Right ventricle myocardium inferior (tissue), 1 donor: ENCODE results near the gene ST8SIA6. TPM values are rescaled to one million over a fixed set of nuclear protein-coding genes. Genes with fewer than 3 reads are reported as not detected.

Experiments
- ATAC-seq: fragments of 200-7000 bp; cut with Tn5 transposase; one replicate; pipeline ENCODE4 v1.9.1; 2020; ENCODE audit warnings: mild to moderate bottlenecking, moderate library complexity
- DNase-seq: peaks from one replicate; pipeline ENCODE4 v3.0.0; 2021; ENCODE audit errors: missing footprints
- intact Hi-C: fragments of 100-400 bp; cut with DNase I; formaldehyde crosslinking; loops from one replicate; pipeline ENCODE4 v1.11.0; 2022
- total RNA-seq: library from RNA; stranded (reverse); fragmentation: NEBNext Ultra II Directional; extraction: Animal tissue kit (Norgen Biotek cat#: 25700); gene quantifications from one replicate; pipeline ENCODE4 v1.2.1, GENCODE V29; 2021
- donor health status: DM: no; HTN: yes; CAD: no; lungs with severe emphysema.

The ST8SIA6 gene
- total RNA-seq, 1 donor from 2014 or later: 9.3 TPM

- intact Hi-C loops: loop anchor here (10.0 kb wide), 1 partner anchor 136 kb away; no protein-coding TSS in a partner anchor
- DNase-seq: no peak
These were observed 23.6 kb downstream of the ST8SIA6 start for GRCh38 chr10:17430647-17431355.

GRCh38 chr10:17429490-17429889, 24.9 kb downstream of the ST8SIA6 start:
- intact Hi-C loops: no loop called here
- DNase-seq (no peak), ATAC-seq (no peak)

More at GRCh38 chr10:17430647-17431355, 23.6 kb downstream of the ST8SIA6 start:
- ATAC-seq: peak; percentile 64

- intact Hi-C loops: no loop called here
- ATAC-seq (no peak), DNase-seq (no peak)
These were observed 25.9 kb downstream of the ST8SIA6 start for GRCh38 chr10:17428351-17429097.

- no peak for ATAC-seq
- intact Hi-C loops: no loop called here
These were observed 26.6 kb downstream of the ST8SIA6 start for GRCh38 chr10:17427666-17428350.

GRCh38 chr10:17427201-17427600, 27.2 kb downstream of the ST8SIA6 start:
- intact Hi-C loops: no loop called here
- no peak for DNase-seq
- no peak for ATAC-seq

More at GRCh38 chr10:17427666-17428350, 26.6 kb downstream of the ST8SIA6 start:
- no peak for DNase-seq

- DNase-seq (no peak), ATAC-seq (no peak)
- intact Hi-C loops: no loop called here
These were observed 28.1 kb downstream of the ST8SIA6 start for GRCh38 chr10:17426263-17426750.

GRCh38 chr10:17425584-17426262, 28.7 kb downstream of the ST8SIA6 start:
- peak; percentile 34 for ATAC-seq
- intact Hi-C loops: no loop called here
- DNase-seq: no peak

- DNase-seq: no peak
- intact Hi-C loops: no loop called here
- no peak for ATAC-seq
These were observed 30.7 kb downstream of the ST8SIA6 start for GRCh38 chr10:17423632-17424186.

- DNase-seq: no peak
- intact Hi-C loops: no loop called here
- ATAC-seq: no peak
These were observed 31.5 kb downstream of the ST8SIA6 start for GRCh38 chr10:17422931-17423330.

GRCh38 chr10:17418249-17418648, 36.1 kb downstream of the ST8SIA6 start:
- DNase-seq: no peak
- intact Hi-C loops: no loop called here
- no peak for ATAC-seq

- DNase-seq (no peak), ATAC-seq (no peak)
- intact Hi-C loops: no loop called here
These were observed 37.8 kb downstream of the ST8SIA6 start for GRCh38 chr10:17416442-17417211.

- ATAC-seq: no peak
- intact Hi-C loops: no loop called here
- DNase-seq: no peak
These were observed 39.2 kb downstream of the ST8SIA6 start for GRCh38 chr10:17415046-17415658.

- DNase-seq (no peak), ATAC-seq (no peak)
- intact Hi-C loops: no loop called here
These were observed 39.9 kb downstream of the ST8SIA6 start for GRCh38 chr10:17414484-17414883.

GRCh38 chr10:17413876-17414275, 40.5 kb downstream of the ST8SIA6 start:
- intact Hi-C loops: no loop called here
- DNase-seq (no peak), ATAC-seq (no peak)

GRCh38 chr10:17412323-17412722, 42.1 kb downstream of the ST8SIA6 start:
- ATAC-seq: no peak
- DNase-seq: no peak
- intact Hi-C loops: no loop called here

- DNase-seq (no peak), ATAC-seq (no peak)
- intact Hi-C loops: no loop called here
These were observed 43.5 kb downstream of the ST8SIA6 start for GRCh38 chr10:17410907-17411306.

- no peak for ATAC-seq
- intact Hi-C loops: no loop called here
- no peak for DNase-seq
These were observed 45.1 kb downstream of the ST8SIA6 start for GRCh38 chr10:17409170-17409733.
